WERI-Rb-1 (cell line): ENCODE data around the gene TMEM242.

Experiments used
- DNase-seq: peaks from one replicate; pipeline ENCODE4 v3.0.0-alpha.2; 2020
- H3K27ac ChIP-seq: fragments of 250-450 bp; sonication (Bioruptor Pico); 2 replicates; pipeline ENCODE4 v1.5.1; 2020; ENCODE audit warnings: mild to moderate bottlenecking, moderate library complexity
- H3K27me3 ChIP-seq: fragments of 250-450 bp; sonication (Bioruptor Pico); 2 replicates; pipeline ENCODE4 v1.5.1; 2021; ENCODE audit warnings: mild to moderate bottlenecking, low read depth, moderate library complexity; ENCODE audit not compliant: insufficient read depth, severe bottlenecking
- H3K36me3 ChIP-seq: fragments of 250-450 bp; sonication (Bioruptor Pico); 2 replicates; pipeline ENCODE4 v1.5.1; 2020; ENCODE audit warnings: mild to moderate bottlenecking, moderate library complexity
- H3K4me3 ChIP-seq: 2 replicates; pipeline ENCODE4 v1.5.1; 2011; ENCODE audit warnings: low read depth, mild to moderate bottlenecking, control low read depth, low read length
- H3K9me3 ChIP-seq: fragments of 250-450 bp; sonication (Bioruptor Pico); 2 replicates; pipeline ENCODE4 v1.5.1; 2021; ENCODE audit warnings: mild to moderate bottlenecking, moderate library complexity; ENCODE audit not compliant: severe bottlenecking
- TF ChIP-seq, protein P1 (sequence below): IDR thresholded peaks from 2 replicates; pipeline ENCODE4 v1.5.1; 2011; ENCODE audit warnings: low read depth, mild to moderate bottlenecking, control low read depth, inconsistent platforms, low read length

TMEM242 gene

DNA sequence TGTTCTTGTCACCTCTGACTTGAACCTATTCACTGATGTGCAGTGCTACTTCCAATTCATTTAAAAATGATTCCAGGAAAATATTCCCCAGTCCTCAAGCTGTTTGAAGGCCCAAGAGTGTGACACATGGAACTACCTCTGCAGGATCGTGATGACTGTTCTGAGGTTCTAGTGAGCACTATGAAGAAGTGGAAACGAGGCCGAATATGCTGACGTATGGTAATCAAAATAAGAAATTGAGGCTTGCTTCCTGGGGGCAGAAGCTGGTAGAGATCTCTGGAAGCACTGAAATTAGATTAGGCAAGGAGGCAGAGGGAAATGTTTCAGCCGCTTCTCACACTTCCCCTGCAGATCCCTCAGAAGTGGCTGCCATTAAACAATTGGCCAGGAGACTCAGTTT is 15.7 kb downstream of the TMEM242 start:
- Histone ChIP-seq H3K27ac (no peak overlapping the region), H3K27me3 (no peaks in the 10 kb centered on the region), H3K9me3 (no peaks in the 10 kb centered on the region), H3K36me3 (no peaks in the 10 kb centered on the region; the same call in none of the 2 replicates), H3K4me3 (no peak overlapping the region)
- TF ChIP-seq, protein P1, sequence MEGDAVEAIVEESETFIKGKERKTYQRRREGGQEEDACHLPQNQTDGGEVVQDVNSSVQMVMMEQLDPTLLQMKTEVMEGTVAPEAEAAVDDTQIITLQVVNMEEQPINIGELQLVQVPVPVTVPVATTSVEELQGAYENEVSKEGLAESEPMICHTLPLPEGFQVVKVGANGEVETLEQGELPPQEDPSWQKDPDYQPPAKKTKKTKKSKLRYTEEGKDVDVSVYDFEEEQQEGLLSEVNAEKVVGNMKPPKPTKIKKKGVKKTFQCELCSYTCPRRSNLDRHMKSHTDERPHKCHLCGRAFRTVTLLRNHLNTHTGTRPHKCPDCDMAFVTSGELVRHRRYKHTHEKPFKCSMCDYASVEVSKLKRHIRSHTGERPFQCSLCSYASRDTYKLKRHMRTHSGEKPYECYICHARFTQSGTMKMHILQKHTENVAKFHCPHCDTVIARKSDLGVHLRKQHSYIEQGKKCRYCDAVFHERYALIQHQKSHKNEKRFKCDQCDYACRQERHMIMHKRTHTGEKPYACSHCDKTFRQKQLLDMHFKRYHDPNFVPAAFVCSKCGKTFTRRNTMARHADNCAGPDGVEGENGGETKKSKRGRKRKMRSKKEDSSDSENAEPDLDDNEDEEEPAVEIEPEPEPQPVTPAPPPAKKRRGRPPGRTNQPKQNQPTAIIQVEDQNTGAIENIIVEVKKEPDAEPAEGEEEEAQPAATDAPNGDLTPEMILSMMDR = no peak
- DNase-seq = no peak

DNA sequence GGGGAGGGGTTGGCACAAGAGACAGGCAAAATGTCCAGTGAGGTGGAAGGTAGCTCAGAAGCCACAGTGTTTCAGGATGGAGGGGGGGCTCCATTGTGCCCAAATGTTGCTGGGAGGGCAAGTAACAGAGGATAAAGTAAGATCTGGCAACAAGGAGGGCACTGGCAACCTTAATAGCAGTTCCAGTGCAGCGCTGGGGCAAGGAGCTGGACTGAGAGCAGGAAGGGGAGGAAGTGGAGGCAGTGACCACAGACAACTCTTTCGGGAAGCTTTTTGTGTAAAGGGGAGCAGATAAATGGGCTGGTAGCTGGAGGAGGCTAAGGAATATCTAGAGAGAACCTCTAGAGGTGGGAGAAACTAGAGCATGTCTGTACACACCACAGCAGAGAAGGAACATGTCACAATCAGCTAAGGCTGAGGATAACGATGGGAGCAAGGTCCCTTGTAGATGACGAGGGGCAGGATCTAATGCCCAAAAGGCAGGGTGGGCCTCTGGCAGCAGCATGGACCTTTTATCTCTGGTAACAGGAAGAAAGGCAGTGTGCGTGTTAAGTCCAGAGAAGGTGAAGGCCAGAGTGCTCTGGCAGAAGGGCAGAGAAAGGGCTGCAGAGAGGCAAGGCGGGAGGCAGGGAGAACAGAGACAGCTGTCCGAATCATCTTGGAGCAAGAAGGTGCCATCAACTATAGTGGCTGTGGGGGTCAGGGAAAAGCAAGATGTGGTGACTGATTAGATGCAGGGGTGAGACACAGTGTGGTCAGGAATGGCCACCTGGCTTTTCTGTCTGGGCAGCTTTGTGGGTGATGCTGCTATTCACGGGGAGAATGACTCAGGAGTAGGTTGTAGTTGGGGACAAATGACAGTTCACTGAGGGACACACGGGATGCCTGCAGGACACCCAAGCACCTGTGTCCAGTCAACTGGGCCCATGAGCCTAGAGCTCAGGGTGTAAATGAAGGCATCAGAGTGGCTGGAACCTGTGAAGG is 17.4 kb downstream of the TMEM242 start:
- Histone ChIP-seq H3K4me3 (no peak overlapping the region), H3K27ac (no peak overlapping the region), H3K36me3 (no peaks in the 10 kb centered on the region; the same call in none of the 2 replicates), H3K9me3 (no peaks in the 10 kb centered on the region), H3K27me3 (no peaks in the 10 kb centered on the region)
- TF ChIP-seq, protein P1 = no peak
- DNase-seq = no peak

DNA sequence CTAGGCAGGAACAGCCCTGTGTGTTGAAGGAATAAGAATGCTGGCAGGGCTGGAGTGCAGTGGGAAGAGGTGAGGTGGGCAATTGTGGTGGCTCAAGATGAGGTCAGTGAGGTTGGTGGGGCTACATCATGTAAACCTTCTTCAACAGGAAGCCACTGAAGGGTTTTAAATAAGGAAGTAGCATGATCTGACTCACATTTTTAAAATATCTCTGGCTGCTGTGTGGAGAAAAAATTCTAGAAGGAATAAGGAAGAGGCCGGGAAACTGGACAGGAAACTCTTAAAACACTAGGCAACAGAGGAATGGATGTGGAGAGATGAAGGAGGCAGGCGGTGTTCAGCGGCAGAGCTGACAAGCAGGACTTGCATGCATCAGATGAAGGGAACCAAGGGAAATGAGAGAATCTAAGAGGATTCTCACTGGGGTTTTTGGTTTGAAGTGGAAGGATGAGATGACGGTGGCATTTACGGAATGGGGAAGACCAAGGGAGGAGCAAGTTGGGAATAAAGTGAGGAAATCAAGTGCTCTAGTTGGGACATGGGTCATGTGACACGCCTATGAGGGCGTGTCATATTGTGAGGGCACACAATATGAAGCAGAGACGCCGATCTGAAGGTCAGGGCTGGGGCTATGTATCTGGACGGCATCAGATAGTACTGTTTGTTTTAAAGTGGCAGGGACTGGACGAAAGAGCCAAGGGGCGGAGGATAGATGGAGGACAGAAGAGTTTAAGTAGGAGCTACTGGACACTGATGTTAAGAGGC is 18.2 kb downstream of the TMEM242 start:
- no peaks in the 10 kb centered on the region for H3K27me3 ChIP-seq
- DNase-seq = no peak
- TF ChIP-seq, protein P1 = no peak
- no peaks in the 10 kb centered on the region; the same call in none of the 2 replicates for H3K36me3 ChIP-seq
- no peaks in the 10 kb centered on the region for H3K9me3 ChIP-seq
- no peak overlapping the region for H3K4me3 ChIP-seq
- H3K27ac ChIP-seq = no peak overlapping the region

DNA sequence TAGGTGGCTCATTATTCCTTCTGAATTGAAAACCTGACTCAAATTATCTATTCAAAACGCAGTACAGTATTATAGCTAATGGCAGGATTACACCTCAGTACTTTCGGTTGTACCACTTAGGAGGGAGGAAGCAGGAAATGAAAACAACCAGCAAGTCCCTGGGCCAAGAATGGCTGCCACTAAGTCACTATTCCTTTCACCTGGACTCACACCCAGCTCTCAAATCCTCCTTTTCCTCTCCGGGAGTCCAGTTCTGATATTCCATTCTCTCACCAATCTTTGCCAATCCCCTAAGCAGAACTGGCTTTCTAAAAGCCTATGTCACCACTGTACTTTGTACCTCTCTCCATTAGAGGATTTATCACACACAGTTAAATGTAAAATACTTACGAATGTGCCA is 20.6 kb downstream of the TMEM242 start:
- TF ChIP-seq, protein P1 = no peak
- H3K27ac ChIP-seq = no peak overlapping the region
- DNase-seq = no peak

DNA sequence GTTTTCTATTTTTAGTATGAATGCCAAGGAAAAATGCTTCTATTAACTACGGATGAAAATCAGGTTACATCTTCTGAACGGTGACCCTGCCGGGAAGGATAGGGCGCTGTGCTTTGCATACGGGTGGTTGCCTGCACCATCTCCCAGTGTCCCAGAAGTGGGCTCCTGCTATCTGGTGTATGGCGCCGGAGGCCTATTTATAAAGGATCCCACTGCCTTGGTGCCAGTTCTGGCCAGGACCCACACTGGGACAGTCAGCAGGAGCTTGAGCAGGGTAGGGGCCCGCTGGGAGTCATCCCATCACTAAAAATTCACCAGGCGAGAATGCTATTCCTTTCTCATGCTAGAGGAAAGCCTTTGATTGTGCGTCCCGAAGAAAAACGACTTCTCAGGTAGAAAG is 22.9 kb downstream of the TMEM242 start:
- Histone ChIP-seq H3K27me3 (no peaks in the 10 kb centered on the region), H3K36me3 (no peaks in the 10 kb centered on the region; the same call in 1 of the 2 replicates), H3K27ac (no peak overlapping the region), H3K9me3 (no peaks in the 10 kb centered on the region), H3K4me3 (no peak overlapping the region)
- DNase-seq = no peak
- TF ChIP-seq, protein P1 = no peak

More for the DNA sequence above, 20.6 kb downstream of the TMEM242 start:
- no peaks in the 10 kb centered on the region for H3K27me3 ChIP-seq
- no peaks in the 10 kb centered on the region for H3K9me3 ChIP-seq
- no peak overlapping the region for H3K4me3 ChIP-seq
- H3K36me3 ChIP-seq = no peaks in the 10 kb centered on the region; the same call in 1 of the 2 replicates
